ENCODE measurements around the gene BBS9. TPM values are rescaled to one million over a fixed set of nuclear protein-coding genes. Genes with fewer than 3 reads are reported as not detected.

BBS9 gene
- total and polyA plus RNA-seq, 4 experiments from 2014 or later = 13.9 to 27.3 (median 24.8) TPM

DNA sequence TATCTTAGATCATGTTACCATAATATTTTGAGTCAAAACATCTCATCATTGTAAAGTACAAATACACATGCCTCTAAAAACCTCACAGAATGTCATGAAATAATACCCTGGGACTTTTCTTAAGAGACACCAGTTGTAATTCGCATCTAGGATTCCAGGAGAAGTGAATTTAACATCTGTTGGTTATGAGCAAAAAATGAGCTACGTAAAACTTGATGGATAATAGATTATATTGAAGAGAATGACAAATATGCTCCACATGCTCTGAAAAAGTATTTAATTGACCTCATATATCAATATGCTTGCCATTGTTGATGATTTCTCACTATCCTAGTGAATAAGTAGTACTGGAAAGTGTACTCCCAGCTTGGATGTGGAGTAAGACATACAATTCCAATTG lies 227.0 kb downstream of the BBS9 start:
- no peak overlapping the region for H3K27ac Mint-ChIP-seq
- CTCF ChIA-PET (ENCODE audit: partially characterized antibody) = no interaction called here
- H3K36me3 Mint-ChIP-seq = peaks cover 4 to 24% of the 10 kb centered on the region in 2 donors
- no peak for DNase-seq
- H3K4me3 Mint-ChIP-seq = no peak overlapping the region
- POLR2A ChIA-PET (ENCODE audit: partially characterized antibody) = no interaction called here
- intact Hi-C loops (cut with micrococcal nuclease) = no loop called here
- no peak overlapping the region for H3K27ac ChIP-seq (ENCODE audit: low read depth, low read length)
- H3K27me3 Mint-ChIP-seq = no peaks in the 10 kb centered on the region
- no peaks in the 10 kb centered on the region for H3K9me3 ChIP-seq (ENCODE audit: control insufficient read depth in 1 of 2, low read length in 2 of 2)
- H3K4me3 ChIP-seq (ENCODE audit: low read length in 2 of 2) = no peak overlapping the region
- H3K27me3 ChIP-seq (ENCODE audit: insufficient read depth, low read length) = no peaks in the 10 kb centered on the region
- H3K4me1 ChIP-seq (ENCODE audit: insufficient read depth, low read length) = no peaks in the 10 kb centered on the region
- H3K36me3 ChIP-seq (ENCODE audit: insufficient read depth, low read length) = no peaks in the 10 kb centered on the region
- H3K9me3 Mint-ChIP-seq = no peaks in the 10 kb centered on the region
- peaks cover 0 to 2% (median 0%) of the 10 kb centered on the region in 4 donors for H3K4me1 Mint-ChIP-seq

DNA sequence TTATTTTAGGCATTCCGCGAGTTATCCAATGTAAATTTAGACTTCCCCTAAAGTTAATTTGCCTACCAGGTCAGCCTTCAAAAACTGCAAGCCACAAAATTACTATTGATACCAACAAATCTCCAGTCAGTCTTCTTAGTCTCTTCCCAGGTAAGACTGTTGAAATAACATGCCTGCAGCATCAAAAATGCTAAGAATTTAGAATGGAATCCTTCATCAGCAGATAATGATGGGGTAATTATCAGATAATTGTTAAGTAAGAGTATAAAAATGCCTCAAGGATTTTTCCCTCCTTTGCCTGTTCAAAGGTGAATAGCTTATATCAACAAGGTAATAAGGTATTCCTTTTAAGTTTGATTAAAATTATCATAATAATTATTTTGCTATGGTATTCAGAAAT lies 228.5 kb downstream of the BBS9 start:
- Histone ChIP-seq H3K27ac (ENCODE audit: low read depth, low read length) (no peak overlapping the region), H3K36me3 (ENCODE audit: insufficient read depth, low read length) (no peaks in the 10 kb centered on the region), H3K27me3 (ENCODE audit: insufficient read depth, low read length) (no peaks in the 10 kb centered on the region), H3K4me3 (ENCODE audit: low read length in 2 of 2) (no peak overlapping the region), H3K4me1 (ENCODE audit: insufficient read depth, low read length) (no peaks in the 10 kb centered on the region), H3K9me3 (ENCODE audit: control insufficient read depth in 1 of 2, low read length in 2 of 2) (no peaks in the 10 kb centered on the region)
- Mint-ChIP-seq H3K4me3 (no peak overlapping the region), H3K36me3 (peaks cover 0 to 12% of the 10 kb centered on the region in 2 donors), H3K27me3 (no peaks in the 10 kb centered on the region), H3K9me3 (no peaks in the 10 kb centered on the region), H3K4me1 (peaks cover 0 to 2% (median 0%) of the 10 kb centered on the region in 4 donors), H3K27ac (no peak overlapping the region)
- CTCF ChIA-PET (ENCODE audit: partially characterized antibody) = no interaction called here
- POLR2A ChIA-PET (ENCODE audit: partially characterized antibody) = no interaction called here
- no peak for DNase-seq
- intact Hi-C loops (cut with micrococcal nuclease) = no loop called here

DNA sequence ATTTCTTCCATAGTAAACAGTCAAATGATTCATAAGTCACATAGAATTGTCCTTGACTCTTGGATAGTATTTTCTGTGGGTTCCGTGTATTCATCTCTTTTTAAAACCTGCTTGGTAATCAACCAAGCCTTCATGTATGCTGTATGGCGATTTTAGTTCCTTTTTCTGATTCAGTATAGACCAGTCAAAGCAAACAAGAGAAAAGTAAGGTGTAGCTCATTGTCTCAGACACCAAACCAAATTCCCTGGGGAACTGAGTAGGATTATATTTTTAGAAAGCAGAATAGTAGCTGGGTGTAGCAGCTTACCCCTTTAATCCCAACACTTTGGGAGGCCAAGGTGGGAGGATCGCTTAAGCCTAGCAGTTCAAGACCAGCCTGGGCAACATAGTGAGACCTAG lies 240.5 kb downstream of the BBS9 start:
- no peaks in the 10 kb centered on the region for H3K36me3 ChIP-seq (ENCODE audit: insufficient read depth, low read length)
- no peak overlapping the region for H3K4me3 Mint-ChIP-seq
- no peak overlapping the region for H3K27ac ChIP-seq (ENCODE audit: low read depth, low read length)
- no peaks in the 10 kb centered on the region for H3K9me3 ChIP-seq (ENCODE audit: control insufficient read depth in 1 of 2, low read length in 2 of 2)
- CTCF ChIA-PET (ENCODE audit: partially characterized antibody) = no interaction called here
- H3K4me1 ChIP-seq (ENCODE audit: insufficient read depth, low read length) = no peaks in the 10 kb centered on the region
- intact Hi-C loops (cut with micrococcal nuclease) = no loop called here
- H3K4me1 Mint-ChIP-seq = no peaks in the 10 kb centered on the region
- DNase-seq = no peak
- no peak overlapping the region for H3K4me3 ChIP-seq (ENCODE audit: low read length in 2 of 2)
- no peaks in the 10 kb centered on the region for H3K27me3 Mint-ChIP-seq
- no peaks in the 10 kb centered on the region for H3K27me3 ChIP-seq (ENCODE audit: insufficient read depth, low read length)
- no peak overlapping the region for H3K27ac Mint-ChIP-seq
- POLR2A ChIA-PET (ENCODE audit: partially characterized antibody) = no interaction called here
- peaks cover 59 to 70% of the 10 kb centered on the region in 2 donors for H3K36me3 Mint-ChIP-seq
- no peaks in the 10 kb centered on the region for H3K9me3 Mint-ChIP-seq

DNA sequence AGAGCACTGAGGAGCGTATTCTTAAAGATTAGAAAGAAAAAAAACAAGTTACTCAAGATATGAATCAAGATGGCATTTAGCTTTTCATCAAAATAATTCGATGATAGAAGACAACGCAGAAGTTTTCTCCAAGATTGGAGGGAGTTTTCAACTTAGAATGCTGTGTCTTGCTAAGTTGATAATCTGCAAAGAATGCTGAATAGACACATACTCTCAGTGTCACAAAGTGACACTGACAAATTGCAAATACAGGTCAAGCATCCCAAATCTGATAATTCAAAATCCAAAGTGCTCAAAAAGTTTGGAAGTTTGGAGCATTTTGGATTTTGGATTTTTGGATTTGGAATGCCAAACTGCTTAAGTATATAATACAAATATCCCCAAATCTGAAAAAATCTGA lies 243.8 kb downstream of the BBS9 start:
- no peak overlapping the region for H3K27ac ChIP-seq (ENCODE audit: low read depth, low read length)
- H3K4me1 ChIP-seq (ENCODE audit: insufficient read depth, low read length) = no peaks in the 10 kb centered on the region
- ChIA-PET POLR2A (ENCODE audit: partially characterized antibody) (no interaction called here), CTCF (ENCODE audit: partially characterized antibody) (no interaction called here)
- no peak overlapping the region for H3K4me3 ChIP-seq (ENCODE audit: low read length in 2 of 2)
- Mint-ChIP-seq H3K27me3 (no peaks in the 10 kb centered on the region), H3K9me3 (no peaks in the 10 kb centered on the region), H3K4me3 (no peak overlapping the region), H3K27ac (no peak overlapping the region), H3K4me1 (no peaks in the 10 kb centered on the region), H3K36me3 (peaks cover 56 to 64% of the 10 kb centered on the region in 2 donors)
- DNase-seq = no peak
- intact Hi-C loops (cut with micrococcal nuclease) = no loop called here
- no peaks in the 10 kb centered on the region for H3K9me3 ChIP-seq (ENCODE audit: control insufficient read depth in 1 of 2, low read length in 2 of 2)
- no peaks in the 10 kb centered on the region for H3K36me3 ChIP-seq (ENCODE audit: insufficient read depth, low read length)
- H3K27me3 ChIP-seq (ENCODE audit: insufficient read depth, low read length) = no peaks in the 10 kb centered on the region

DNA sequence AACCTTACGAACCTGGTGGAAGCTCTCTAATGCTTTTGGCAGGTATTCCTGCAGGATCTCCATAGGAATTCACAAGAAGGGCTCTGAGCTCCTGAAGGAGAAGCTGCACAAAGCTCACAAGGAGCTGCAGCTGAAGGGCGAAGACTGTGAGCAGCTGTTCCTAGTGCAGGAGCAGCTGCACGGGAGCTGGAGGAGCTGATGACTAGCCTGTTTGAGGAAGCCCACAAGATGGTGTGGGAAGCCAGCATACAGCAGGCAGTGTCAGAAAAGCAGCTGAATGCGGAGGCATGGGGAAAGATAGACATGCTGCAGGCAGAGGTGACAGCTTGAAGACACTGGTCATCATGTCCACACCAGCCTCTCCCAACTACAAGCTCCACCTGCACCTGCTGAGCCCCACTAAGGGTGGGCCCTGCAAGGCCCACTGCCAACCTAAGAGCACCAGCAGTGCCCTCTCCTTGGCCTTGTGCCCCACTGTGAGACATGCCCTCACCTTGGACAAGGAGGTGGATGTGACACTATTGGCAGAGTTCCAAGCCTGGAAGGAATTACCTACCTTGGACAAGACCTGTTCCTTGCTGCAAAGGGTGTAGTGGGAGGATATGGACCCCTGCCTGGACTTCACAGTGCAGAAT lies 250.6 kb downstream of the BBS9 start:
- Mint-ChIP-seq H3K27ac (no peak overlapping the region), H3K4me3 (no peak overlapping the region), H3K27me3 (no peaks in the 10 kb centered on the region), H3K9me3 (no peaks in the 10 kb centered on the region), H3K4me1 (no peaks in the 10 kb centered on the region), H3K36me3 (peaks cover 38 to 64% of the 10 kb centered on the region in 2 donors)
- no peaks in the 10 kb centered on the region for H3K27me3 ChIP-seq (ENCODE audit: insufficient read depth, low read length)
- POLR2A ChIA-PET (ENCODE audit: partially characterized antibody) = no interaction called here
- no peak overlapping the region for H3K27ac ChIP-seq (ENCODE audit: low read depth, low read length)
- intact Hi-C loops (cut with micrococcal nuclease) = no loop called here
- no peak overlapping the region for H3K4me3 ChIP-seq (ENCODE audit: low read length in 2 of 2)
- no peaks in the 10 kb centered on the region for H3K4me1 ChIP-seq (ENCODE audit: insufficient read depth, low read length)
- CTCF ChIA-PET (ENCODE audit: partially characterized antibody) = no interaction called here
- H3K9me3 ChIP-seq (ENCODE audit: control insufficient read depth in 1 of 2, low read length in 2 of 2) = no peaks in the 10 kb centered on the region
- peaks cover 5% of the 10 kb centered on the region for H3K36me3 ChIP-seq (ENCODE audit: insufficient read depth, low read length)
- DNase-seq = no peak

DNA sequence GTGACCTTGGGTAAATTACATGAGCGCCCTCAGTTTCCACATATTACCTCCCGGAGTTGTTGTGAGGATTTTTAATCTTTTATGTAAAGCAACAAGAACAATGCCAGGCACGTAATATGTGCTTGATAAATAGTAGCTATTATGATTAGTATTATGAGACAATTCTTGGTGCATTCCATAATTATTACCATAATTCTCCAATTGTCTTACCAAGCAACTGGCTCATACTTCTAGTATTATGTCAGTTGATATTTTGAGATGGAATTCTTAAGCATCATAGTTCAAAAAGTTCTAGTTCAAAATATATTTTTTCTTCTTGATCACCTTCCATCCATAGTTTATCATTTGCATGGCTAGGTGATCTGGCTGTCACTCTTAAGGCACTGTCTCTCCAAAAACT lies 259.0 kb downstream of the BBS9 start:
- no peaks in the 10 kb centered on the region for H3K4me1 ChIP-seq (ENCODE audit: insufficient read depth, low read length)
- H3K4me3 ChIP-seq (ENCODE audit: low read length in 2 of 2) = no peak overlapping the region
- H3K9me3 Mint-ChIP-seq = peaks cover 0 to 5% (median 0%) of the 10 kb centered on the region in 8 donors
- H3K27ac ChIP-seq (ENCODE audit: low read depth, low read length) = no peak overlapping the region
- H3K4me3 Mint-ChIP-seq = no peak overlapping the region
- POLR2A ChIA-PET (ENCODE audit: partially characterized antibody) = no interaction called here
- CTCF ChIA-PET (ENCODE audit: partially characterized antibody) = no interaction called here
- peaks cover 41 to 48% of the 10 kb centered on the region in 2 donors for H3K36me3 Mint-ChIP-seq
- no peak for DNase-seq
- peaks cover 5% of the 10 kb centered on the region for H3K36me3 ChIP-seq (ENCODE audit: insufficient read depth, low read length)
- no peaks in the 10 kb centered on the region for H3K9me3 ChIP-seq (ENCODE audit: control insufficient read depth in 1 of 2, low read length in 2 of 2)
- peaks cover 0 to 1% (median under 1%) of the 10 kb centered on the region in 4 donors for H3K4me1 Mint-ChIP-seq
- no peaks in the 10 kb centered on the region for H3K27me3 ChIP-seq (ENCODE audit: insufficient read depth, low read length)
- no peak overlapping the region for H3K27ac Mint-ChIP-seq
- H3K27me3 Mint-ChIP-seq = no peaks in the 10 kb centered on the region
- intact Hi-C loops (cut with micrococcal nuclease) = no loop called here

DNA sequence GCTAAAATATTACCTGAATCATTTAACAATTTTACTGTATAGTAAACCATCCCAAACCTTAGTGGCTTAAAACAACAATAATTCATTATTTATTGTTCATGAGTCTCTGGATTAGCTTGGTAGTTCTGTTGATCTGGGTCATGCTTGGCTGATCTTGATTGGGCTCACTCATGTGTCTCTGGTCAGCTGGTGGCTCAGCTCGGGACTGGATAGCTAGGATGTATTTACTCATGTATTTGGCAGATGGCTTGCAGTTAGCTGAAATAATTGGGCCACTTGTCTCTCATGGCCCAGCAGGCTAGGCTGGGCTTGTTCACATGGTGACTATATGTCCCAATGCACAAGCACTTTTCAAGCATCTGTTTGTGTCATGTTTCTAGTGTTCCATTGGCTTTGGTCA lies 262.8 kb downstream of the BBS9 start:
- DNase-seq = no peak
- no peak overlapping the region for H3K4me3 ChIP-seq (ENCODE audit: low read length in 2 of 2)
- intact Hi-C loops (cut with micrococcal nuclease) = no loop called here
- H3K36me3 ChIP-seq (ENCODE audit: insufficient read depth, low read length) = no peaks in the 10 kb centered on the region
- no peaks in the 10 kb centered on the region for H3K27me3 ChIP-seq (ENCODE audit: insufficient read depth, low read length)
- POLR2A ChIA-PET (ENCODE audit: partially characterized antibody) = no interaction called here
- H3K4me1 Mint-ChIP-seq = peaks cover 0 to 9% (median 4%) of the 10 kb centered on the region in 4 donors
- H3K4me1 ChIP-seq (ENCODE audit: insufficient read depth, low read length) = no peaks in the 10 kb centered on the region
- H3K27ac ChIP-seq (ENCODE audit: low read depth, low read length) = no peak overlapping the region
- no peak overlapping the region for H3K27ac Mint-ChIP-seq
- CTCF ChIA-PET (ENCODE audit: partially characterized antibody) = no interaction called here
- H3K9me3 ChIP-seq (ENCODE audit: control insufficient read depth in 1 of 2, low read length in 2 of 2) = no peaks in the 10 kb centered on the region
- H3K36me3 Mint-ChIP-seq = peaks cover 46 to 67% of the 10 kb centered on the region in 2 donors
- no peak overlapping the region for H3K4me3 Mint-ChIP-seq
- H3K27me3 Mint-ChIP-seq = no peaks in the 10 kb centered on the region
- peaks cover 0 to 8% (median 3%) of the 10 kb centered on the region in 8 donors for H3K9me3 Mint-ChIP-seq

DNA sequence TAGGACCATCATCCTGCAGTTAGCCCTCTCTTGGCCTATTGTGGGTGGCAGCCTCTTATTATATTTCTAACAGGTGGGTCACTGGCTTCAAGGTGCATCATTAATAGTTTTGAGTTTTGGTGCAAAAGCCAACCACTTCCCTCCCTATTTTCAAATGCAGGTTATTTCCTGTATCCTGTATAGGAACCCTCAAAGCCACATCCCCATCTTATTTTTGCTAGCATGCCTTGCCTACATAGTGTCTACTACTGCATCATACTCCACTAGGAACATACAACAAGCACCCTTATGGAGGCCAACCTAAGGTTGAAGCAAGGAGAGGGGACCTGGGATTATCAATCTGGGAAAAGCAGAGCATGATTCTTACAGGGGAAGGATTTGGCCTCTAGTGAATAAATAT lies 264.4 kb downstream of the BBS9 start:
- Mint-ChIP-seq H3K9me3 (peaks cover 0 to 8% (median 3%) of the 10 kb centered on the region in 8 donors), H3K36me3 (peaks cover 43 to 63% of the 10 kb centered on the region in 2 donors), H3K4me1 (peaks cover 0 to 9% (median 4%) of the 10 kb centered on the region in 4 donors), H3K4me3 (no peak overlapping the region), H3K27me3 (no peaks in the 10 kb centered on the region), H3K27ac (peak overlapping the region in 1 of 7 donors; percentile 13)
- no peaks in the 10 kb centered on the region for H3K36me3 ChIP-seq (ENCODE audit: insufficient read depth, low read length)
- no peaks in the 10 kb centered on the region for H3K4me1 ChIP-seq (ENCODE audit: insufficient read depth, low read length)
- H3K27me3 ChIP-seq (ENCODE audit: insufficient read depth, low read length) = no peaks in the 10 kb centered on the region
- no peak overlapping the region for H3K27ac ChIP-seq (ENCODE audit: low read depth, low read length)
- ChIA-PET POLR2A (ENCODE audit: partially characterized antibody) (no interaction called here), CTCF (ENCODE audit: partially characterized antibody) (no interaction called here)
- DNase-seq = no peak
- H3K4me3 ChIP-seq (ENCODE audit: low read length in 2 of 2) = no peak overlapping the region
- no peaks in the 10 kb centered on the region for H3K9me3 ChIP-seq (ENCODE audit: control insufficient read depth in 1 of 2, low read length in 2 of 2)
- intact Hi-C loops (cut with micrococcal nuclease) = no loop called here
